ENCODE measurements around the gene LRRK2.

DNA sequence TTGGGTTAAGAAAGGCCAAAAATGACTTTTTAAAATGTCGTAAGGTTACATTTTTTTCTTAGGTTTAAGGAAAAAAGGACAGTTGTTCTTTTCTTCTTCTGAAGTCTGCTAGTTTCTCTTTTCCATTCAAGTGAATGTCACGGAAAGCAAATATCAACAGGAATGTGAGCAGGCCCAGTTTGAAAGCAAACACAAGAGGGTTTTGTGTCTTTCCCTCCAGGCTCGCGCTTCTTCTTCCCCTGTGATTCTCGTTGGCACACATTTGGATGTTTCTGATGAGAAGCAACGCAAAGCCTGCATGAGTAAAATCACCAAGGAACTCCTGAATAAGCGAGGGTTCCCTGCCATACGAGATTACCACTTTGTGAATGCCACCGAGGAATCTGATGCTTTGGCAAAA is 85.4 kb downstream of the LRRK2 start:
- TF ChIP-seq EZH2 (IDR thresholded peaks at IDR 0.05; ENCODE audit: borderline replicate concordance, low read depth, low read length, severe bottlenecking), result no peak
- TF ChIP-seq, protein P1, sequence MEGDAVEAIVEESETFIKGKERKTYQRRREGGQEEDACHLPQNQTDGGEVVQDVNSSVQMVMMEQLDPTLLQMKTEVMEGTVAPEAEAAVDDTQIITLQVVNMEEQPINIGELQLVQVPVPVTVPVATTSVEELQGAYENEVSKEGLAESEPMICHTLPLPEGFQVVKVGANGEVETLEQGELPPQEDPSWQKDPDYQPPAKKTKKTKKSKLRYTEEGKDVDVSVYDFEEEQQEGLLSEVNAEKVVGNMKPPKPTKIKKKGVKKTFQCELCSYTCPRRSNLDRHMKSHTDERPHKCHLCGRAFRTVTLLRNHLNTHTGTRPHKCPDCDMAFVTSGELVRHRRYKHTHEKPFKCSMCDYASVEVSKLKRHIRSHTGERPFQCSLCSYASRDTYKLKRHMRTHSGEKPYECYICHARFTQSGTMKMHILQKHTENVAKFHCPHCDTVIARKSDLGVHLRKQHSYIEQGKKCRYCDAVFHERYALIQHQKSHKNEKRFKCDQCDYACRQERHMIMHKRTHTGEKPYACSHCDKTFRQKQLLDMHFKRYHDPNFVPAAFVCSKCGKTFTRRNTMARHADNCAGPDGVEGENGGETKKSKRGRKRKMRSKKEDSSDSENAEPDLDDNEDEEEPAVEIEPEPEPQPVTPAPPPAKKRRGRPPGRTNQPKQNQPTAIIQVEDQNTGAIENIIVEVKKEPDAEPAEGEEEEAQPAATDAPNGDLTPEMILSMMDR (IDR thresholded peaks at IDR 0.05; ENCODE audit: borderline replicate concordance, extremely low read depth, low read length, poor library complexity, severe bottlenecking), result no peak
